IMR-90 (cell line): ENCODE measurements around the gene RNF11. TPM values are rescaled to one million over a fixed set of nuclear protein-coding genes. Genes with fewer than 3 reads are reported as not detected.

Experiments
- polyA plus RNA-seq, 3 experiments: library from polyadenylated mRNA; depleted of rRNA; stranded (reverse); fragments of >200 nt; gene quantifications; 2 replicates each; pipeline ENCODE4 v1.2.3, GENCODE V29; 2012; ENCODE audit warnings: low replicate concordance in 1 of 3
- total RNA-seq: library from RNA; depleted of rRNA; stranded (reverse); fragments of >200 nt; gene quantifications from 2 replicates; pipeline ENCODE4 v1.2.3, GENCODE V29; 2012; rRNA removed

RNF11 gene
- total and polyA plus RNA-seq, 2 of the 4 experiments (the other 2 are of a cell fraction) = 63.3 to 64.1 TPM

Other genes with a start within 250 kb of the RNF11 start
- not detected in 2 replicates for gene C1orf185, start 134.0 kb upstream of the RNF11 start, total RNA-seq
- not detected in 2 replicates for gene C1orf185, start 134.0 kb upstream of the RNF11 start, polyA plus RNA-seq (2012; rRNA removed)
- gene TTC39A, start 94.3 kb downstream of the RNF11 start, total RNA-seq = 0.28 and 0.72 TPM in 2 replicates
- 0.62 and 0.79 TPM in 2 replicates for gene TTC39A, start 94.3 kb downstream of the RNF11 start, polyA plus RNA-seq (2012; rRNA removed)